Type B pancreatic cell (in vitro differentiated cells): Measurements from ENCODE around the gene ETFA. TPM values are rescaled to one million over a fixed set of nuclear protein-coding genes. Genes with fewer than 3 reads are reported as not detected.
A peak's percentile ranks its signal among the peaks of the same experiment; 100 is the strongest.
"Not testable (repeated sequence)": the region's sequence is repeated elsewhere in the genome, so short reads cannot be mapped to it uniquely, and the experiment has no call there.

Experiments
- DNase-seq: peaks from one replicate; pipeline ENCODE4 v3.0.0; 2021; ENCODE audit warnings: mixed read lengths; ENCODE audit not compliant: unreplicated experiment; ENCODE audit errors: extremely low spot score
- H3K27ac Mint-ChIP-seq: 2 replicates; pipeline ENCODE4 v1.8.0; 2021; ENCODE audit warnings: mild to moderate bottlenecking, mixed read lengths
- H3K27me3 Mint-ChIP-seq: 2 replicates; pipeline ENCODE4 v1.8.0; 2021; ENCODE audit warnings: mixed read lengths
- H3K36me3 Mint-ChIP-seq: 2 replicates; pipeline ENCODE4 v1.8.0; 2021; ENCODE audit warnings: mixed read lengths
- H3K4me1 Mint-ChIP-seq: one replicate; pipeline ENCODE4 v1.8.0; 2021; ENCODE audit warnings: mixed read lengths; ENCODE audit not compliant: unreplicated experiment
- H3K4me3 Mint-ChIP-seq: 2 replicates; pipeline ENCODE4 v1.8.0; 2021; ENCODE audit warnings: mild to moderate bottlenecking, mixed read lengths
- H3K9me3 Mint-ChIP-seq: 2 replicates; pipeline ENCODE4 v1.8.0; 2021; ENCODE audit warnings: mixed read lengths
- total RNA-seq: library from RNA; stranded (reverse); gene quantifications from 2 replicates; pipeline ENCODE4 v1.2.1, GENCODE V29; 2021; ENCODE audit warnings: low replicate concordance
- TF ChIP-seq, protein P1 (sequence below): fragments of 200-600 bp; sonication (generic); conservative IDR thresholded peaks from 2 replicates; pipeline ENCODE4 v1.5.0; 2021; ENCODE audit warnings: antibody characterized with exemption, mild to moderate bottlenecking

The ETFA gene
- total RNA-seq, 1 donor from 2014 or later: 149 TPM

- no peak overlapping the region for H3K27ac Mint-ChIP-seq
- no peaks in the 10 kb centered on the region for H3K27me3 Mint-ChIP-seq
- peaks cover 33% of the 10 kb centered on the region for H3K9me3 Mint-ChIP-seq
- no peaks in the 10 kb centered on the region for H3K4me1 Mint-ChIP-seq
- H3K36me3 Mint-ChIP-seq: peaks cover 81% of the 10 kb centered on the region
- TF ChIP-seq, protein P1, sequence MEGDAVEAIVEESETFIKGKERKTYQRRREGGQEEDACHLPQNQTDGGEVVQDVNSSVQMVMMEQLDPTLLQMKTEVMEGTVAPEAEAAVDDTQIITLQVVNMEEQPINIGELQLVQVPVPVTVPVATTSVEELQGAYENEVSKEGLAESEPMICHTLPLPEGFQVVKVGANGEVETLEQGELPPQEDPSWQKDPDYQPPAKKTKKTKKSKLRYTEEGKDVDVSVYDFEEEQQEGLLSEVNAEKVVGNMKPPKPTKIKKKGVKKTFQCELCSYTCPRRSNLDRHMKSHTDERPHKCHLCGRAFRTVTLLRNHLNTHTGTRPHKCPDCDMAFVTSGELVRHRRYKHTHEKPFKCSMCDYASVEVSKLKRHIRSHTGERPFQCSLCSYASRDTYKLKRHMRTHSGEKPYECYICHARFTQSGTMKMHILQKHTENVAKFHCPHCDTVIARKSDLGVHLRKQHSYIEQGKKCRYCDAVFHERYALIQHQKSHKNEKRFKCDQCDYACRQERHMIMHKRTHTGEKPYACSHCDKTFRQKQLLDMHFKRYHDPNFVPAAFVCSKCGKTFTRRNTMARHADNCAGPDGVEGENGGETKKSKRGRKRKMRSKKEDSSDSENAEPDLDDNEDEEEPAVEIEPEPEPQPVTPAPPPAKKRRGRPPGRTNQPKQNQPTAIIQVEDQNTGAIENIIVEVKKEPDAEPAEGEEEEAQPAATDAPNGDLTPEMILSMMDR: no peak
- no peak for DNase-seq
- no peak overlapping the region for H3K4me3 Mint-ChIP-seq
These were observed 44.2 kb downstream of the ETFA start for GRCh38 chr15:76267077-76267476.

GRCh38 chr15:76265769-76266168 is 45.5 kb downstream of the ETFA start:
- not testable (repeated sequence) for H3K4me3 Mint-ChIP-seq

GRCh38 chr15:76260246-76260938 is 50.9 kb downstream of the ETFA start:
- no peak for DNase-seq
- no peaks in the 10 kb centered on the region for H3K27me3 Mint-ChIP-seq
- no peak overlapping the region for H3K27ac Mint-ChIP-seq
- peaks cover 50% of the 10 kb centered on the region for H3K36me3 Mint-ChIP-seq
- H3K4me1 Mint-ChIP-seq: no peaks in the 10 kb centered on the region
- H3K4me3 Mint-ChIP-seq: no peak overlapping the region
- TF ChIP-seq, protein P1: no peak
- peaks cover 27% of the 10 kb centered on the region for H3K9me3 Mint-ChIP-seq

More at GRCh38 chr15:76265769-76266168, 45.5 kb downstream of the ETFA start:
- H3K4me1 Mint-ChIP-seq, H3K27me3 Mint-ChIP-seq, DNase-seq: not testable (repeated sequence)
- peaks cover 36% of the 10 kb centered on the region for H3K9me3 Mint-ChIP-seq
- peaks cover 85% of the 10 kb centered on the region for H3K36me3 Mint-ChIP-seq
- H3K27ac Mint-ChIP-seq: peak overlapping the region; percentile 34

DNA sequence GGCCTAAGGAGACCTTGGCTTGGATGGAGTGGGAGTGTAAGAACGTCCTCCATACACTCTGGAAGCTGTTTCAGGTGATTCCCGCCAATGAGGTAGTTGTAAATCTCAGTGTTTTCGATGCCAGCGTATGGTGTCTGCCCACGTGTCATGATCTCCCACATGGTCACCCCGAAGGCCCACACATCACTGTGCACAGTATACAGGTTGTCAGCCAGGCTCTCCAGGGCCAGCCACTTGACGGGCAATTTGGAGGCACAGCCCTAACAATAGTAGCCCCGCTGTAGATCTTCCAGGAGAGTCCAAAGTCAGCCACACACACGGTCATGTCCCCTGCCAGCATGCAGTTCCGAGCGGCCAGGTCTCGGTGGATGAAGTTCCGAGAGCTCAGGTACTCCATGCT is 51.9 kb downstream of the ETFA start:
- Mint-ChIP-seq H3K4me3 (no peak overlapping the region), H3K27ac (no peak overlapping the region), H3K9me3 (peaks cover 17% of the 10 kb centered on the region), H3K27me3 (no peaks in the 10 kb centered on the region), H3K36me3 (peaks cover 42% of the 10 kb centered on the region), H3K4me1 (no peaks in the 10 kb centered on the region)
- TF ChIP-seq, protein P1: no peak
- DNase-seq: no peak

DNA sequence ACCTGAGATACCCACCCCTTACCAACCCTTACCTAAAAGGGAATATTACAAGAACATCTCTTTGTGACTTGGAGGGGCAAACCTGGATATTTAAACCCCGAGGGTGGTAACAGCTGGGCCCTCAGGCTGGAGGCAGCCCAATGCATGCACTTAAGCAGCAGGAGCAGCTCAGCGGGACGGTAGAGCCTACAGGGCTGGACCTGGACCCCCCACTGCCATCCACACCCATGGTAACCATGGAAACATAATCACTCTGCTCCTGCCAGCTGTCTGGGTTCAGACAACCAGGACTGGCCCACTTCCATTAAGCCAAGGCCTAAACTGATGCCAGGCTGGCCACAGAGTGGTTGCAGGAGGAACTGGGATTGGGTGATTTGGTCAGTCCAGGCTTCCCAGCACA is 52.8 kb downstream of the ETFA start:
- Mint-ChIP-seq H3K36me3 (peaks cover 38% of the 10 kb centered on the region), H3K4me3 (no peak overlapping the region), H3K27me3 (no peaks in the 10 kb centered on the region), H3K4me1 (no peaks in the 10 kb centered on the region), H3K9me3 (peaks cover 11% of the 10 kb centered on the region), H3K27ac (no peak overlapping the region)
- TF ChIP-seq, protein P1: no peak
- no peak for DNase-seq

- Mint-ChIP-seq H3K27me3 (no peaks in the 10 kb centered on the region), H3K4me3 (no peak overlapping the region), H3K4me1 (no peaks in the 10 kb centered on the region), H3K9me3 (no peaks in the 10 kb centered on the region), H3K27ac (no peak overlapping the region), H3K36me3 (peaks cover 11% of the 10 kb centered on the region)
- TF ChIP-seq, protein P1: no peak
- DNase-seq: no peak
These were observed 57.4 kb downstream of the ETFA start for GRCh38 chr15:76253691-76254473.
